ENCODE results near the gene UBQLNL.

UBQLNL gene

DNA sequence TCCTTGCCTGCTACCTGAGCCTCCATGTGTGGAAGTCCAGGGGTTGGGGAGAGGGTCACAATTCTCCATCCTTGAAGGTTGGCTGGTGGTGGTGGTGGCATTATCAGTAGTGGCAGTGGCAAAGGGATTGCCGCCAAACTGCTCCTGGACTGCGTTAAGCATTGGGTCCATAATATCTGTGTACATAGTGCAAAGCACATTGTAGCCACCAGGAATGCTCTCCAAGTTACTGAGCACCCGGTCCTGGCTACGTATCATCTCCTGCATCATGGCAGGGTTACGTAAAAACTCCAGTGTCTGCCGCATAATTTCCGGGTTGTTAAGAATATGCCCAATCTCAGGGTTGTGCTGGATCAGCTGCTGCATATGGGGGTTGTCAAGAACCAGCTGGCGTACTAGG is 7.9 kb downstream of the UBQLNL start:
- Histone ChIP-seq H2BK15ac (ENCODE audit: low read depth, poor library complexity, severe bottlenecking) (no peak overlapping the region), H2AK5ac (ENCODE audit: low read length, severe bottlenecking) (no peak overlapping the region), H3K4me1 (ENCODE audit: control insufficient read depth, insufficient read depth, low read depth, low read length) (no peaks in the 10 kb centered on the region), H3K79me1 (replicated peaks; ENCODE audit: low read length, poor library complexity, severe bottlenecking) (no peaks in the 10 kb centered on the region), H4K91ac (ENCODE audit: low read length) (no peak overlapping the region), H3K14ac (ENCODE audit: low read length in 2 of 2) (no peak overlapping the region), H2BK12ac (ENCODE audit: low read length in 2 of 2) (no peak overlapping the region), H2BK120ac (ENCODE audit: low read depth, low read length) (no peak overlapping the region), H2BK5ac (ENCODE audit: low read depth, low read length, poor library complexity, severe bottlenecking) (no peak overlapping the region), H3K4me3 (ENCODE audit: insufficient read depth in 1 of 2, low read depth in 1 of 2, low read length in 2 of 2) (no peak overlapping the region), H3K4ac (ENCODE audit: low read depth in 1 of 2, low read length in 2 of 2) (no peak overlapping the region), H3K9me3 (ENCODE audit: control insufficient read depth, low read length) (no peaks in the 10 kb centered on the region), H3K27me3 (ENCODE audit: control insufficient read depth in 1 of 2, insufficient read depth in 1 of 2, low read length in 2 of 2) (peaks cover 0 to 2% of the 10 kb centered on the region in 2 experiments), H4K8ac (ENCODE audit: low read length) (no peak overlapping the region), H3K36me3 (ENCODE audit: control insufficient read depth in 1 of 2, insufficient read depth in 2 of 2, low read depth in 1 of 2, low read length in 2 of 2) (no peaks in the 10 kb centered on the region), H3K18ac (ENCODE audit: low read depth in 1 of 2, low read length in 2 of 2) (no peak overlapping the region), H3K4me2 (ENCODE audit: low read length, poor library complexity, severe bottlenecking) (no peak overlapping the region), H3K27ac (ENCODE audit: low read length, poor library complexity, severe bottlenecking) (no peak overlapping the region), H3K23ac (ENCODE audit: low read length in 2 of 2) (no peak overlapping the region), H3K9ac (ENCODE audit: low read length) (no peak overlapping the region), H2AFZ (ENCODE audit: low read depth, low read length) (no peak overlapping the region)
- WGBS: 97% methylated on average over 8 of the region's 8 CpGs
- no peak for DNase-seq

- no peak for DNase-seq
- no peak overlapping the region for H3K18ac ChIP-seq (ENCODE audit: low read depth in 1 of 2, low read length in 2 of 2)
- H4K8ac ChIP-seq (ENCODE audit: low read length): no peak overlapping the region
- H3K23ac ChIP-seq (ENCODE audit: low read length in 2 of 2): no peak overlapping the region
- no peaks in the 10 kb centered on the region for H3K36me3 ChIP-seq (ENCODE audit: control insufficient read depth in 1 of 2, insufficient read depth in 2 of 2, low read depth in 1 of 2, low read length in 2 of 2)
- no peak overlapping the region for H3K4ac ChIP-seq (ENCODE audit: low read depth in 1 of 2, low read length in 2 of 2)
- H3K4me2 ChIP-seq (ENCODE audit: low read length, poor library complexity, severe bottlenecking): no peak overlapping the region
- no peak overlapping the region for H2BK120ac ChIP-seq (ENCODE audit: low read depth, low read length)
- no peak overlapping the region for H2AFZ ChIP-seq (ENCODE audit: low read depth, low read length)
- 81% methylated on average over 6 of the region's 6 CpGs for WGBS
- H3K27ac ChIP-seq (ENCODE audit: low read length, poor library complexity, severe bottlenecking): no peak overlapping the region
- H3K9me3 ChIP-seq (ENCODE audit: control insufficient read depth, low read length): no peaks in the 10 kb centered on the region
- H2AK5ac ChIP-seq (ENCODE audit: low read length, severe bottlenecking): no peak overlapping the region
- no peak overlapping the region for H2BK12ac ChIP-seq (ENCODE audit: low read length in 2 of 2)
- no peak overlapping the region for H2BK15ac ChIP-seq (ENCODE audit: low read depth, poor library complexity, severe bottlenecking)
- H3K4me1 ChIP-seq (ENCODE audit: control insufficient read depth, insufficient read depth, low read depth, low read length): no peaks in the 10 kb centered on the region
- H3K9ac ChIP-seq (ENCODE audit: low read length): no peak overlapping the region
- peaks cover 0 to 2% of the 10 kb centered on the region in 2 experiments for H3K27me3 ChIP-seq (ENCODE audit: control insufficient read depth in 1 of 2, insufficient read depth in 1 of 2, low read length in 2 of 2)
- H4K91ac ChIP-seq (ENCODE audit: low read length): no peak overlapping the region
- no peak overlapping the region for H2BK5ac ChIP-seq (ENCODE audit: low read depth, low read length, poor library complexity, severe bottlenecking)
- no peaks in the 10 kb centered on the region for H3K79me1 ChIP-seq (replicated peaks; ENCODE audit: low read length, poor library complexity, severe bottlenecking)
- no peak overlapping the region for H3K14ac ChIP-seq (ENCODE audit: low read length in 2 of 2)
- no peak overlapping the region for H3K4me3 ChIP-seq (ENCODE audit: insufficient read depth in 1 of 2, low read depth in 1 of 2, low read length in 2 of 2)
Observed at GRCh38 chr11:5507933-5508305, 8.6 kb downstream of the UBQLNL start.

GRCh38 chr11:5507177-5507932 is 9.1 kb downstream of the UBQLNL start:
- Histone ChIP-seq H3K9me3 (ENCODE audit: control insufficient read depth, low read length) (no peaks in the 10 kb centered on the region), H3K36me3 (ENCODE audit: control insufficient read depth in 1 of 2, insufficient read depth in 2 of 2, low read depth in 1 of 2, low read length in 2 of 2) (no peaks in the 10 kb centered on the region), H4K8ac (ENCODE audit: low read length) (no peak overlapping the region), H2BK5ac (ENCODE audit: low read depth, low read length, poor library complexity, severe bottlenecking) (no peak overlapping the region), H3K4me1 (ENCODE audit: control insufficient read depth, insufficient read depth, low read depth, low read length) (no peaks in the 10 kb centered on the region), H2AFZ (ENCODE audit: low read depth, low read length) (no peak overlapping the region), H2AK5ac (ENCODE audit: low read length, severe bottlenecking) (no peak overlapping the region), H3K79me1 (replicated peaks; ENCODE audit: low read length, poor library complexity, severe bottlenecking) (no peaks in the 10 kb centered on the region), H3K27me3 (ENCODE audit: control insufficient read depth in 1 of 2, insufficient read depth in 1 of 2, low read length in 2 of 2) (peaks cover 0 to 2% of the 10 kb centered on the region in 2 experiments), H3K9ac (ENCODE audit: low read length) (no peak overlapping the region), H2BK15ac (ENCODE audit: low read depth, poor library complexity, severe bottlenecking) (no peak overlapping the region), H3K18ac (ENCODE audit: low read depth in 1 of 2, low read length in 2 of 2) (no peak overlapping the region), H3K27ac (ENCODE audit: low read length, poor library complexity, severe bottlenecking) (no peak overlapping the region), H2BK120ac (ENCODE audit: low read depth, low read length) (no peak overlapping the region), H3K4me2 (ENCODE audit: low read length, poor library complexity, severe bottlenecking) (no peak overlapping the region), H4K91ac (ENCODE audit: low read length) (no peak overlapping the region), H3K4me3 (ENCODE audit: insufficient read depth in 1 of 2, low read depth in 1 of 2, low read length in 2 of 2) (no peak overlapping the region), H3K14ac (ENCODE audit: low read length in 2 of 2) (no peak overlapping the region), H2BK12ac (ENCODE audit: low read length in 2 of 2) (no peak overlapping the region), H3K23ac (ENCODE audit: low read length in 2 of 2) (no peak overlapping the region), H3K4ac (ENCODE audit: low read depth in 1 of 2, low read length in 2 of 2) (no peak overlapping the region)
- no peak for DNase-seq
- WGBS: 80% methylated on average over 8 of the region's 9 CpGs

- H3K4me3 ChIP-seq (ENCODE audit: insufficient read depth in 1 of 2, low read depth in 1 of 2, low read length in 2 of 2): no peak overlapping the region
- 96% methylated on average over 6 of the region's 9 CpGs for WGBS
- no peaks in the 10 kb centered on the region for H3K36me3 ChIP-seq (ENCODE audit: control insufficient read depth in 1 of 2, insufficient read depth in 2 of 2, low read depth in 1 of 2, low read length in 2 of 2)
- H3K23ac ChIP-seq (ENCODE audit: low read length in 2 of 2): no peak overlapping the region
- H3K9ac ChIP-seq (ENCODE audit: low read length): no peak overlapping the region
- H3K14ac ChIP-seq (ENCODE audit: low read length in 2 of 2): no peak overlapping the region
- no peaks in the 10 kb centered on the region for H3K79me1 ChIP-seq (replicated peaks; ENCODE audit: low read length, poor library complexity, severe bottlenecking)
- no peak for DNase-seq
- H4K8ac ChIP-seq (ENCODE audit: low read length): no peak overlapping the region
- no peak overlapping the region for H3K18ac ChIP-seq (ENCODE audit: low read depth in 1 of 2, low read length in 2 of 2)
- no peak overlapping the region for H2BK12ac ChIP-seq (ENCODE audit: low read length in 2 of 2)
- H2BK120ac ChIP-seq (ENCODE audit: low read depth, low read length): no peak overlapping the region
- H4K91ac ChIP-seq (ENCODE audit: low read length): no peak overlapping the region
- no peak overlapping the region for H2AFZ ChIP-seq (ENCODE audit: low read depth, low read length)
- no peak overlapping the region for H2BK15ac ChIP-seq (ENCODE audit: low read depth, poor library complexity, severe bottlenecking)
- no peaks in the 10 kb centered on the region for H3K9me3 ChIP-seq (ENCODE audit: control insufficient read depth, low read length)
- no peak overlapping the region for H3K4ac ChIP-seq (ENCODE audit: low read depth in 1 of 2, low read length in 2 of 2)
- H2BK5ac ChIP-seq (ENCODE audit: low read depth, low read length, poor library complexity, severe bottlenecking): no peak overlapping the region
- no peaks in the 10 kb centered on the region for H3K4me1 ChIP-seq (ENCODE audit: control insufficient read depth, insufficient read depth, low read depth, low read length)
- no peak overlapping the region for H3K4me2 ChIP-seq (ENCODE audit: low read length, poor library complexity, severe bottlenecking)
- peaks cover 0 to 2% of the 10 kb centered on the region in 2 experiments for H3K27me3 ChIP-seq (ENCODE audit: control insufficient read depth in 1 of 2, insufficient read depth in 1 of 2, low read length in 2 of 2)
- no peak overlapping the region for H2AK5ac ChIP-seq (ENCODE audit: low read length, severe bottlenecking)
- H3K27ac ChIP-seq (ENCODE audit: low read length, poor library complexity, severe bottlenecking): no peak overlapping the region
Observed at GRCh38 chr11:5505363-5506048, 11.0 kb downstream of the UBQLNL start.

All from mesenchymal stem cell (in vitro differentiated cells and primary cell).